Retinal pigment epithelial cell (primary cell): ENCODE data around the gene TENM3.

Source experiments
- DNase-seq: peaks from one replicate; pipeline ENCODE4 v3.0.0-alpha.2; 2010; ENCODE audit warnings: low read depth
- H3K4me3 ChIP-seq: 2 replicates; pipeline ENCODE4 v1.5.1; 2011; ENCODE audit warnings: mild to moderate bottlenecking, low read length, control low read depth, moderate library complexity
- TF ChIP-seq, protein P1 (sequence below): conservative IDR thresholded peaks from 2 replicates; pipeline ENCODE4 v1.5.1; 2011; ENCODE audit warnings: low read depth, low read length, control low read depth, inconsistent platforms

Gene TENM3

DNA sequence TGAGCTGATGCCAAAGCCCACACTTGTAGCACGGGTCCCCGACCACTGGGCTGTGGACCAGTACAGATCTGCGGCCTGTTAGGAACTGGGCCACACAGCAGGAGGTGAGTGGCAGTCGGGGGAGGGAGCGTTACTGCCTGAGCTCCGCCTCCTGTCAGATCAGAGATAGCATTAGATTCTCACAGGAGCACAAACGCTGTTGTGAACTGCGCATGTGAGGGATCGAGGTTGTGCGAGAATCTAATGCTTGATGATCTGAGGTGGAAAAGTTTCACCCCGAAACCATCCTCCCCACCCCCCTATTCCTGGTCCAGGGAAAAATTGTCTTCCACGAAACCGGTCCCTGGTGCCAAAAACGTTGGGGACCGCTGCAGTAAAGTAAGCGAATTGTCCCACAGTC, 382.0 kb downstream of the TENM3 start:
- no peak overlapping the region for H3K4me3 ChIP-seq
- TF ChIP-seq, protein P1, sequence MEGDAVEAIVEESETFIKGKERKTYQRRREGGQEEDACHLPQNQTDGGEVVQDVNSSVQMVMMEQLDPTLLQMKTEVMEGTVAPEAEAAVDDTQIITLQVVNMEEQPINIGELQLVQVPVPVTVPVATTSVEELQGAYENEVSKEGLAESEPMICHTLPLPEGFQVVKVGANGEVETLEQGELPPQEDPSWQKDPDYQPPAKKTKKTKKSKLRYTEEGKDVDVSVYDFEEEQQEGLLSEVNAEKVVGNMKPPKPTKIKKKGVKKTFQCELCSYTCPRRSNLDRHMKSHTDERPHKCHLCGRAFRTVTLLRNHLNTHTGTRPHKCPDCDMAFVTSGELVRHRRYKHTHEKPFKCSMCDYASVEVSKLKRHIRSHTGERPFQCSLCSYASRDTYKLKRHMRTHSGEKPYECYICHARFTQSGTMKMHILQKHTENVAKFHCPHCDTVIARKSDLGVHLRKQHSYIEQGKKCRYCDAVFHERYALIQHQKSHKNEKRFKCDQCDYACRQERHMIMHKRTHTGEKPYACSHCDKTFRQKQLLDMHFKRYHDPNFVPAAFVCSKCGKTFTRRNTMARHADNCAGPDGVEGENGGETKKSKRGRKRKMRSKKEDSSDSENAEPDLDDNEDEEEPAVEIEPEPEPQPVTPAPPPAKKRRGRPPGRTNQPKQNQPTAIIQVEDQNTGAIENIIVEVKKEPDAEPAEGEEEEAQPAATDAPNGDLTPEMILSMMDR, result no peak
- DNase-seq, result no peak

DNA sequence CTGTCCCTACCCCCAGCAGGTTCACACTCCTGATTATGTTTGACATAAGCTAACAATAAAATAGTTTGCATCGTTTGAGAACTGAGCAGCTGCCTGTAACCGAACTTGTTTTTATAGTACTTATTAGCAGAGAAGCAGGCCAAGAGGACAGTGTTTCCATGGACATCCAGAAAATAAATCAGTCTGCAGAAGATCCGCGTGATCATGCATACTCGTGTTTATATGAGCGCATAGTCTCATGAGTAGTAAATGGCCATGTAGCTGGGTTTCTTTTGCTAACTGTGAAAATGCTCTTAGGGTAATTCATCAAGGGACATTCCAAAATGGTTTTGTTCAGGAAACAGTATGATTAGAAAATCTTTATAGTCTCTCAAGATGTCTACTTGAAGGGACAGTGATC, 384.8 kb downstream of the TENM3 start:
- DNase-seq, result no peak
- TF ChIP-seq, protein P1, result no peak
- no peak overlapping the region for H3K4me3 ChIP-seq

DNA sequence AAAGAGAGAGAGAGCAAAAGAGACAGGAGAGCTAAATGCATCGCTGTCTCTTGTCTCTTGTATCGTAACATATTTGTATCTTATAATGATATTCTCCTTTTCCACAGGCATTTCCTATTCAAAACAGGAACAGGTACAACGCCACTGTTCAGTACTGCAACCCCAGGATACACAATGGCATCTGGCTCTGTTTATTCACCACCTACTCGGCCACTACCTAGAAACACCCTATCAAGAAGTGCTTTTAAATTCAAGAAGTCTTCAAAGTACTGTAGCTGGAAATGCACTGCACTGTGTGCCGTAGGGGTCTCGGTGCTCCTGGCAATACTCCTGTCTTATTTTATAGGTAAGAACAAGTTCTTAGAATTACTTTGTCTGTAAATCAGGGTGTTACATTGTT, 385.3 kb downstream of the TENM3 start:
- no peak for DNase-seq
- TF ChIP-seq, protein P1, result no peak
- no peak overlapping the region for H3K4me3 ChIP-seq

DNA sequence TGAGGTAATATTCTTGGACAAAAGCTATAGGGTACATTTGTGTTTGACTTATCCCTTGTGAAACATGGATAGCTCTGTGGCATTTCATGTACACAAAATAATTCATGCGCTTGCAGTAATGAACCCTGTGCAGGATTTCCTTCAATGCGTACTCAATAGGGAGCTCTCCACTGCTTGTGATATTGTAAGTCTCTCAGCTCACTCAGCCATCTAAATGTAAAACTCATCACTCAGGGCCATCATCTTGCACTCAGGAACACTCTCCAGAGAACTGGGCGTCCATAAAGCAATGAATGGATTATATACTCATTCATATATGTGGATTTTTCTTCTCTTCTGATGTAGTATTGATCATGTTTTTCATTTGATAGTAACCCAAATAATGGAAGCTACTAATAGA, 385.9 kb downstream of the TENM3 start:
- TF ChIP-seq, protein P1, result no peak
- no peak for DNase-seq
- H3K4me3 ChIP-seq, result no peak overlapping the region

DNA sequence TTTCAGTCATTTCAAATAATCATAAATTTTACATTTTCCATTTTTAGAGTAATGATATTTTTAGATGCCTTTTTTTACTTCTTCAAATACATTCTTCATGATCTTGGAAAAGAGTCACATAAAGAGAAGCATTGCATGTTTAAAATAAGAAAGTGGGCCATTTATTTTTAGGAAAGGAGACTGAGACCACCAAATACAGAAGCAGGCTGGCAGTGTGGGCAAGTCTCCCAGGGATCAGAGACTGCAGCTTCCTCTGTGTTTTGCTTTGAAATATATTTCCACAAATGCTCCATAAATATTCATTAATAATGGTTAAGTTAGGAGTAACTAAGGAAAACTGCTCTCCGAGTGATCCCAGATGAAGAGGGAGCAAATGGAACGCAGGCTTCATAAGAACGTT, 397.3 kb downstream of the TENM3 start:
- no peak for DNase-seq
- no peak overlapping the region for H3K4me3 ChIP-seq
- TF ChIP-seq, protein P1, result no peak

DNA sequence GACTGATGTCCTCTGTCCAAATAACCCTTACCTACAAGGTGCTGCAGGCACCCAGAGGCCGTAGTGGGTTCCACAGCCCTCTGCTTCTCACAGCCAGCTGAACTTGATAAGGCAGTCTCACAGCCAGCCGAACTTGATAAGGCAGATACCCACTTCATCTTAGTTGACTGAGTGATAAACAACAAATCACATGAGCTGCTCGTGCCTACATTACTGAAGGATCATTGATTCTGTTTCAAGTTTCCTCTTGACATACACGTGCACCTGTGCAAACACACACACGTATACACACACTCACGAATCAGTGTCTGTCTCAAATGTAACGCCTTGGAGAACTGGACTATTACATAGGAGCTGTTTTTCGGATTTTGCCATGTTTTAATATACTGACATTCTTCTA, 397.7 kb downstream of the TENM3 start:
- TF ChIP-seq, protein P1, result no peak
- no peak overlapping the region for H3K4me3 ChIP-seq
- no peak for DNase-seq

DNA sequence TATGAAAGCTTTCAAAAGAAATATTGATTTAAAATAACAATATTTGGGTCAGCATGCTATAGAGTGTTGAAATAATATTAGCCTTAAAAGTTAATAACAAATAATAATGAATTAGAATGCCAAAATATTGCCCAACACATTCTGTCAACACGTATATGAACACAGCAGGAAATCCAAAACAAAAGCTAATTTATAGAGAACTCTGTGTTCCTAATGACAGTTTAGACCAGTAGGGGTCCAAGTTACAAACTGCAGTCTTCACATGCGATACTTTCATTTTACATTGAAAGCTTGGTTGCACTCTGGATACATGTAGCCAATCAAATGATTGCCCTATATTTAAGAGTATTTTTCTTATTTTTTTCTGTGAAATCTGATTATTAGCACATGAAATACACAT, 399.6 kb downstream of the TENM3 start:
- no peak for DNase-seq
- TF ChIP-seq, protein P1, result no peak
- no peak overlapping the region for H3K4me3 ChIP-seq
